Progenitor cell of endocrine pancreas (in vitro differentiated cells): Measurements from ENCODE around the gene SLC25A13. TPM values are rescaled to one million over a fixed set of nuclear protein-coding genes. Genes with fewer than 3 reads are reported as not detected.

ENCODE experiments used
- DNase-seq: peaks from one replicate; pipeline ENCODE4 v3.0.0; 2021; ENCODE audit warnings: low spot score; ENCODE audit not compliant: unreplicated experiment
- H3K27ac Mint-ChIP-seq: 2 replicates; pipeline ENCODE4 v1.8.0; 2021; ENCODE audit warnings: mild to moderate bottlenecking, moderate library complexity, mixed read lengths
- H3K27me3 Mint-ChIP-seq: 2 replicates; pipeline ENCODE4 v1.8.0; 2021; ENCODE audit warnings: mixed read lengths
- H3K36me3 Mint-ChIP-seq: 2 replicates; pipeline ENCODE4 v1.8.0; 2022; ENCODE audit warnings: mixed read lengths; ENCODE audit not compliant: insufficient read depth
- H3K4me1 Mint-ChIP-seq: 2 replicates; pipeline ENCODE4 v1.8.0; 2021; ENCODE audit warnings: low read depth, mixed read lengths
- H3K4me3 Mint-ChIP-seq: 2 replicates; pipeline ENCODE4 v1.8.0; 2021; ENCODE audit warnings: low read depth, mild to moderate bottlenecking, moderate library complexity, mixed read lengths
- H3K9me3 Mint-ChIP-seq: 2 replicates; pipeline ENCODE4 v1.8.0; 2021; ENCODE audit warnings: low read depth, mixed read lengths
- microRNA-seq: library from miRNA; unstranded; fragments of <30 nt; microRNA quantifications from one replicate; pipeline ENCODE4 v1.1.0, GENCODE V29; 2020; ENCODE audit warnings: borderline number of aligned reads; ENCODE audit not compliant: unreplicated experiment
- total RNA-seq: library from RNA; stranded (reverse); gene quantifications from 2 replicates; pipeline ENCODE4 v1.2.1, GENCODE V29; 2021
- TF ChIP-seq, protein P1 (sequence below): fragments of 200-600 bp; sonication (generic); IDR thresholded peaks from one replicate; pipeline ENCODE4 v1.5.0; 2021; ENCODE audit warnings: antibody characterized with exemption, mild to moderate bottlenecking; ENCODE audit not compliant: unreplicated experiment

SLC25A13 gene
- total RNA-seq, 1 donor from 2014 or later = 54.0 TPM

GRCh38 chr7:96075510-96076349, 246.2 kb downstream of the SLC25A13 start:
- Mint-ChIP-seq H3K27ac (no peak overlapping the region), H3K4me3 (peak overlapping the region; percentile 87), H3K4me1 (peaks cover 8% of the 10 kb centered on the region), H3K27me3 (peaks cover 17% of the 10 kb centered on the region), H3K36me3 (no peaks in the 10 kb centered on the region), H3K9me3 (no peaks in the 10 kb centered on the region)
- peak; percentile 46 for DNase-seq
- TF ChIP-seq, protein P1, sequence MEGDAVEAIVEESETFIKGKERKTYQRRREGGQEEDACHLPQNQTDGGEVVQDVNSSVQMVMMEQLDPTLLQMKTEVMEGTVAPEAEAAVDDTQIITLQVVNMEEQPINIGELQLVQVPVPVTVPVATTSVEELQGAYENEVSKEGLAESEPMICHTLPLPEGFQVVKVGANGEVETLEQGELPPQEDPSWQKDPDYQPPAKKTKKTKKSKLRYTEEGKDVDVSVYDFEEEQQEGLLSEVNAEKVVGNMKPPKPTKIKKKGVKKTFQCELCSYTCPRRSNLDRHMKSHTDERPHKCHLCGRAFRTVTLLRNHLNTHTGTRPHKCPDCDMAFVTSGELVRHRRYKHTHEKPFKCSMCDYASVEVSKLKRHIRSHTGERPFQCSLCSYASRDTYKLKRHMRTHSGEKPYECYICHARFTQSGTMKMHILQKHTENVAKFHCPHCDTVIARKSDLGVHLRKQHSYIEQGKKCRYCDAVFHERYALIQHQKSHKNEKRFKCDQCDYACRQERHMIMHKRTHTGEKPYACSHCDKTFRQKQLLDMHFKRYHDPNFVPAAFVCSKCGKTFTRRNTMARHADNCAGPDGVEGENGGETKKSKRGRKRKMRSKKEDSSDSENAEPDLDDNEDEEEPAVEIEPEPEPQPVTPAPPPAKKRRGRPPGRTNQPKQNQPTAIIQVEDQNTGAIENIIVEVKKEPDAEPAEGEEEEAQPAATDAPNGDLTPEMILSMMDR = peak; percentile 86

GRCh38 chr7:96074871-96075270, 247.0 kb downstream of the SLC25A13 start:
- DNase-seq = no peak
- peaks cover 17% of the 10 kb centered on the region for H3K27me3 Mint-ChIP-seq

More at GRCh38 chr7:96074871-96075270, 247.0 kb downstream of the SLC25A13 start:
- H3K27ac Mint-ChIP-seq = no peak overlapping the region
- H3K4me1 Mint-ChIP-seq = peaks cover 8% of the 10 kb centered on the region
- no peaks in the 10 kb centered on the region for H3K36me3 Mint-ChIP-seq
- H3K4me3 Mint-ChIP-seq = peak overlapping the region; percentile 87
- no peaks in the 10 kb centered on the region for H3K9me3 Mint-ChIP-seq
- TF ChIP-seq, protein P1 = no peak

Small RNA genes within 50 kb of the gene (microRNA-seq; reads per million reads assigned to microRNA genes)
- not detected for gene MIR591
